Mesothelial cell of epicardium (in vitro differentiated cells): Measurements from ENCODE around the gene M1AP. TPM values are rescaled to one million over a fixed set of nuclear protein-coding genes. Genes with fewer than 3 reads are reported as not detected.
A peak's percentile ranks its signal among the peaks of the same experiment; 100 is the strongest.

Experiments used
- DNase-seq, 2 experiments: peaks; one replicate each; pipeline ENCODE4 v3.0.0; 2021; ENCODE audit warnings: low spot score in 2 of 2; ENCODE audit not compliant: unreplicated experiment in 2 of 2
- H3K27ac Mint-ChIP-seq: 2 replicates; pipeline ENCODE4 v1.8.0; 2021; ENCODE audit warnings: mixed read lengths
- H3K27me3 Mint-ChIP-seq: 2 replicates; pipeline ENCODE4 v1.8.0; 2021; ENCODE audit warnings: low read depth, mixed read lengths
- H3K36me3 Mint-ChIP-seq: 2 replicates; pipeline ENCODE4 v1.8.0; 2021; ENCODE audit warnings: mixed read lengths
- H3K4me1 Mint-ChIP-seq: 2 replicates; pipeline ENCODE4 v1.8.0; 2021; ENCODE audit warnings: mixed read lengths
- H3K4me3 Mint-ChIP-seq: 2 replicates; pipeline ENCODE4 v1.8.0; 2021; ENCODE audit warnings: mild to moderate bottlenecking, moderate library complexity, mixed read lengths
- H3K9me3 Mint-ChIP-seq: 2 replicates; pipeline ENCODE4 v1.8.0; 2021; ENCODE audit warnings: mixed read lengths
- CTCF ChIP-seq: fragments of 200-600 bp; sonication (generic); IDR thresholded peaks from one replicate; pipeline ENCODE4 v1.5.0; 2021; ENCODE audit warnings: antibody characterized with exemption; ENCODE audit not compliant: unreplicated experiment
- total RNA-seq: library from RNA; stranded (reverse); gene quantifications from 3 replicates; pipeline ENCODE4 v1.2.1, GENCODE V29; 2021

M1AP gene
- total RNA-seq, 1 donor from 2014 or later = 7.4 TPM

- DNase-seq = no peak
- no peak overlapping the region for H3K27ac Mint-ChIP-seq
- H3K4me3 Mint-ChIP-seq = peak overlapping the region; percentile 28
- peaks cover 30% of the 10 kb centered on the region for H3K27me3 Mint-ChIP-seq
- no peak for TF ChIP-seq CTCF
- no peaks in the 10 kb centered on the region for H3K9me3 Mint-ChIP-seq
- peaks cover 21% of the 10 kb centered on the region for H3K4me1 Mint-ChIP-seq
- peaks cover 3% of the 10 kb centered on the region for H3K36me3 Mint-ChIP-seq
Measured at GRCh38 chr2:74556159-74556558, 92.0 kb downstream of the M1AP start.

GRCh38 chr2:74555610-74556103 is 92.5 kb downstream of the M1AP start:
- Mint-ChIP-seq H3K4me3 (peak overlapping the region; percentile 79), H3K27me3 (peaks cover 28% of the 10 kb centered on the region), H3K36me3 (peaks cover 3% of the 10 kb centered on the region), H3K9me3 (no peaks in the 10 kb centered on the region), H3K4me1 (peaks cover 20% of the 10 kb centered on the region), H3K27ac (no peak overlapping the region)
- DNase-seq = no peak
- TF ChIP-seq CTCF = no peak

- peaks cover 3% of the 10 kb centered on the region for H3K36me3 Mint-ChIP-seq
- peak overlapping the region; percentile 79 for H3K4me3 Mint-ChIP-seq
- H3K9me3 Mint-ChIP-seq = no peaks in the 10 kb centered on the region
- peak in 1 of 2 experiments; percentile 65 for DNase-seq
- TF ChIP-seq CTCF = no peak
- H3K27me3 Mint-ChIP-seq = peaks cover 21% of the 10 kb centered on the region
- peaks cover 20% of the 10 kb centered on the region for H3K4me1 Mint-ChIP-seq
- H3K27ac Mint-ChIP-seq = peak overlapping the region; percentile 87
Measured at GRCh38 chr2:74554820-74555531, 93.2 kb downstream of the M1AP start.

GRCh38 chr2:74553892-74554819 is 94.0 kb downstream of the M1AP start, which contains the start of the genes DOK1 and LOXL3:
Gene DOK1, plus strand, starts transcription at chr2:74554720. Its CDS starts 35 bp downstream, at chr2:74554755.
Gene LOXL3, minus strand, starts transcription at chr2:74553942. Its CDS starts 1,308 bp downstream, at chr2:74552634.
- H3K9me3 Mint-ChIP-seq = no peaks in the 10 kb centered on the region
- TF ChIP-seq CTCF = no peak
- H3K27me3 Mint-ChIP-seq = peaks cover 19% of the 10 kb centered on the region
- H3K27ac Mint-ChIP-seq = peak within 1 kb of the TSS; percentile 87
- peaks cover 3% of the 10 kb centered on the region for H3K36me3 Mint-ChIP-seq
- H3K4me1 Mint-ChIP-seq = peaks cover 24% of the 10 kb centered on the region
- DNase-seq = peak; percentile 65 to 82
- H3K4me3 Mint-ChIP-seq = peak within 1 kb of the TSS; percentile 79

GRCh38 chr2:74552914-74553811 is 95.0 kb downstream of the M1AP start:
- Mint-ChIP-seq H3K27me3 (peaks cover 19% of the 10 kb centered on the region), H3K4me3 (peak overlapping the region; percentile 79), H3K9me3 (no peaks in the 10 kb centered on the region), H3K36me3 (peaks cover 3% of the 10 kb centered on the region), H3K4me1 (peaks cover 28% of the 10 kb centered on the region), H3K27ac (peak overlapping the region; percentile 77)
- no peak for DNase-seq
- TF ChIP-seq CTCF = no peak
